DOHH2 (cell line): ENCODE results near the gene TICAM1.

Experiments
- H3F3A ChIP-seq: fragments of 200-600 bp; sonication (generic), shearing (Covaris generic); 2 replicates; pipeline ENCODE4 v1.6.0; 2016; ENCODE audit warnings: antibody characterized with exemption, mild to moderate bottlenecking; ENCODE audit not compliant: control insufficient read depth, insufficient read depth
- H3K27ac ChIP-seq: fragments of 200-600 bp; sonication (generic); 2 replicates; pipeline ENCODE4 v1.5.1; 2014; ENCODE audit warnings: low read depth, mild to moderate bottlenecking, low read length, moderate library complexity
- H3K27me3 ChIP-seq: fragments of 200-600 bp; sonication (generic); 2 replicates; pipeline ENCODE4 v1.6.1; 2014; ENCODE audit warnings: mild to moderate bottlenecking, low read length, mixed read lengths; ENCODE audit not compliant: control insufficient read depth
- H3K36me3 ChIP-seq: fragments of 200-600 bp; sonication (generic); 2 replicates; pipeline ENCODE4 v1.6.1; 2014; ENCODE audit warnings: mild to moderate bottlenecking, low read length, moderate library complexity, mixed read lengths; ENCODE audit not compliant: control insufficient read depth
- H3K4me1 ChIP-seq: fragments of 200-600 bp; sonication (generic); 2 replicates; pipeline ENCODE4 v1.6.1; 2014; ENCODE audit warnings: mild to moderate bottlenecking, low read length, mixed read lengths; ENCODE audit not compliant: control insufficient read depth
- H3K4me2 ChIP-seq: fragments of 200-600 bp; sonication (generic); 2 replicates; pipeline ENCODE4 v1.6.0; 2014; ENCODE audit warnings: mild to moderate bottlenecking, low read length, moderate library complexity
- H3K4me3 ChIP-seq: fragments of 200-600 bp; sonication (generic); 2 replicates; pipeline ENCODE4 v1.5.1; 2014; ENCODE audit warnings: mild to moderate bottlenecking, low read length, mixed read lengths
- H3K79me2 ChIP-seq: fragments of 200-600 bp; sonication (generic); 2 replicates; pipeline ENCODE4 v1.6.1; 2014; ENCODE audit warnings: mild to moderate bottlenecking, low read length, mixed read lengths; ENCODE audit not compliant: control insufficient read depth
- H3K9me2 ChIP-seq: fragments of 200-600 bp; sonication (generic); replicated peaks from 2 replicates; pipeline ENCODE4 v1.6.1; 2014; ENCODE audit warnings: mild to moderate bottlenecking, low read length, mixed read lengths; ENCODE audit not compliant: control insufficient read depth
- H3K9me3 ChIP-seq: fragments of 200-600 bp; sonication (generic); 2 replicates; pipeline ENCODE4 v1.6.1; 2014; ENCODE audit warnings: antibody characterized with exemption, low read length, mixed read lengths; ENCODE audit not compliant: control insufficient read depth, insufficient read depth
- H4K20me1 ChIP-seq: fragments of 200-600 bp; sonication (generic); 2 replicates; pipeline ENCODE4 v1.6.0; 2014; ENCODE audit warnings: low read depth, mild to moderate bottlenecking, antibody characterized with exemption, low read length, moderate library complexity; ENCODE audit not compliant: control insufficient read depth, insufficient read depth
- CTCF ChIP-seq: fragments of 200-600 bp; sonication (generic); IDR thresholded peaks from one replicate; pipeline ENCODE4 v1.5.1; 2014; ENCODE audit warnings: antibody characterized with exemption, mild to moderate bottlenecking, low read depth, low read length; ENCODE audit not compliant: poor library complexity, severe bottlenecking
- EZH2phosphoT487 ChIP-seq: fragments of 200-600 bp; sonication (generic); IDR thresholded peaks from 2 replicates; pipeline ENCODE4 v1.6.1; 2017; ENCODE audit warnings: borderline replicate concordance, mild to moderate bottlenecking, antibody characterized with exemption, low read length, moderate library complexity, mixed read lengths

TICAM1 gene

GRCh38 chr19:4852484-4852883 is 21.0 kb upstream of the TICAM1 start:
- Histone ChIP-seq H3F3A (peaks cover 24% of the 10 kb centered on the region), H3K79me2 (peaks cover 11% of the 10 kb centered on the region), H4K20me1 (no peaks in the 10 kb centered on the region), H3K27me3 (no peaks in the 10 kb centered on the region), H3K4me1 (peaks cover 85% of the 10 kb centered on the region), H3K27ac (peak overlapping the region; percentile 17), H3K36me3 (peaks cover 69% of the 10 kb centered on the region), H3K9me3 (no peaks in the 10 kb centered on the region), H3K4me3 (no peak overlapping the region), H3K4me2 (peak overlapping the region; percentile 60), H3K9me2 (no peaks in the 10 kb centered on the region)
- no peak for TF ChIP-seq CTCF
- no peak for TF ChIP-seq EZH2phosphoT487

- Histone ChIP-seq H3K4me2 (peak overlapping the region; percentile 60), H3K9me3 (no peaks in the 10 kb centered on the region), H3K27ac (peak overlapping the region; percentile 89), H3K27me3 (no peaks in the 10 kb centered on the region), H4K20me1 (no peaks in the 10 kb centered on the region), H3K9me2 (no peaks in the 10 kb centered on the region), H3K36me3 (peaks cover 69% of the 10 kb centered on the region), H3K4me1 (peaks cover 88% of the 10 kb centered on the region), H3F3A (peaks cover 24% of the 10 kb centered on the region), H3K4me3 (peak overlapping the region; percentile 35; the same call in 1 of the 2 replicates), H3K79me2 (peaks cover 8% of the 10 kb centered on the region)
- TF ChIP-seq CTCF: peak; percentile 97
- TF ChIP-seq EZH2phosphoT487: no peak
Observed at GRCh38 chr19:4851551-4852290, 20.2 kb upstream of the TICAM1 start.

GRCh38 chr19:4849019-4849418 is 17.5 kb upstream of the TICAM1 start:
- Histone ChIP-seq H3K27ac (peak overlapping the region; percentile 89), H3K4me2 (peak overlapping the region; percentile 63), H3K9me2 (no peaks in the 10 kb centered on the region), H3K27me3 (no peaks in the 10 kb centered on the region), H4K20me1 (no peaks in the 10 kb centered on the region), H3K79me2 (peaks cover 8% of the 10 kb centered on the region), H3K4me1 (peaks cover 78% of the 10 kb centered on the region), H3K4me3 (peak overlapping the region; percentile 44), H3F3A (peaks cover 27% of the 10 kb centered on the region), H3K9me3 (no peaks in the 10 kb centered on the region), H3K36me3 (peaks cover 68% of the 10 kb centered on the region)
- no peak for TF ChIP-seq EZH2phosphoT487
- no peak for TF ChIP-seq CTCF
